CD14-positive monocyte (primary cell): ENCODE results near the gene PIN4. TPM values are rescaled to one million over a fixed set of nuclear protein-coding genes. Genes with fewer than 3 reads are reported as not detected.

Source experiments
- DNase-seq, 3 donors: peaks; one replicate each; pipeline ENCODE4 v3.0.0-alpha.2; 2011 to 2022
- H2AFZ ChIP-seq: 2 replicates; pipeline ENCODE4 v1.6.0; 2012; ENCODE audit warnings: mild to moderate bottlenecking, low read depth, low read length, inconsistent platforms; ENCODE audit not compliant: insufficient read depth, poor library complexity, severe bottlenecking
- H3K27ac ChIP-seq, 2 donors: 1 replicate in 1 of 2; 2 replicates in 1 of 2; pipeline ENCODE4 v1.5.1; 2012 to 2013; ENCODE audit warnings: low read length in 2 of 2, control low read depth in 1 of 2, inconsistent platforms in 1 of 2, low read depth in 1 of 2, mild to moderate bottlenecking in 1 of 2
- H3K27me3 ChIP-seq, 2 donors: one replicate each; pipeline versions ENCODE4 v1.6.0 to v1.6.1; 2011 to 2013; ENCODE audit warnings: low read length in 2 of 2; ENCODE audit not compliant: control insufficient read depth in 2 of 2, insufficient read depth in 2 of 2
- H3K36me3 ChIP-seq, 2 donors: replicated peaks in 1 of 2; 1 replicate in 1 of 2; 2 replicates in 1 of 2; pipeline versions ENCODE4 v1.5.1 to v1.6.1; 2012 to 2013; ENCODE audit warnings: low read length in 2 of 2, control low read depth in 1 of 2, inconsistent platforms in 1 of 2, mild to moderate bottlenecking in 1 of 2; ENCODE audit not compliant: insufficient read depth in 2 of 2, control insufficient read depth in 1 of 2
- H3K4me1 ChIP-seq, 2 donors: 1 replicate in 1 of 2; 2 replicates in 1 of 2; pipeline versions ENCODE4 v1.5.1 to v1.6.1; 2012 to 2013; ENCODE audit warnings: low read length in 2 of 2, control low read depth in 1 of 2, inconsistent platforms in 1 of 2, mild to moderate bottlenecking in 1 of 2, moderate library complexity in 1 of 2; ENCODE audit not compliant: insufficient read depth in 2 of 2, control insufficient read depth in 1 of 2
- H3K4me2 ChIP-seq: replicated peaks from 2 replicates; pipeline ENCODE3; 2012; ENCODE audit warnings: low read length, moderate library complexity, mild to moderate bottlenecking; ENCODE audit not compliant: poor library complexity, severe bottlenecking; ENCODE audit errors: extremely low read depth
- H3K4me3 ChIP-seq, 3 experiments: fragments of 200-600 bp in 1 of 3; sonication (generic) in 1 of 3; replicated peaks in 1 of 3; 1 replicate in 2 of 3; 2 replicates in 1 of 3; pipeline ENCODE4 v1.5.1; 2011 to 2013; ENCODE audit warnings: low read length in 3 of 3, mild to moderate bottlenecking in 3 of 3, control low read depth in 2 of 3, low read depth in 2 of 3, inconsistent platforms in 1 of 3, moderate library complexity in 1 of 3
- H3K79me2 ChIP-seq: 2 replicates; pipeline ENCODE4 v1.6.0; 2012; ENCODE audit warnings: mild to moderate bottlenecking, control low read depth, inconsistent platforms, low read length, moderate library complexity; ENCODE audit not compliant: insufficient read depth
- H3K9ac ChIP-seq: 2 replicates; pipeline ENCODE4 v1.6.0; 2017; ENCODE audit warnings: low read length, mild to moderate bottlenecking; ENCODE audit not compliant: insufficient read depth, poor library complexity, severe bottlenecking
- H3K9me3 ChIP-seq, 2 donors: replicated peaks in 1 of 2; 1 replicate in 1 of 2; 2 replicates in 1 of 2; pipeline versions ENCODE4 v1.5.1 to v1.6.1; 2012 to 2013; ENCODE audit warnings: low read length in 2 of 2, control low read depth in 1 of 2; ENCODE audit not compliant: control insufficient read depth in 1 of 2, insufficient read depth in 1 of 2
- H4K20me1 ChIP-seq: 2 replicates; pipeline ENCODE4 v1.6.0; 2012; ENCODE audit warnings: mild to moderate bottlenecking, low read length, control low read depth, moderate library complexity; ENCODE audit not compliant: insufficient read depth
- H3K27ac Mint-ChIP-seq, 7 donors: one replicate each; pipeline ENCODE4 v1.8.0; 2020; ENCODE audit warnings: mild to moderate bottlenecking in 7 of 7, mixed read lengths in 7 of 7, moderate library complexity in 6 of 7, inconsistent platforms in 2 of 7
- H3K27me3 Mint-ChIP-seq, 3 donors: one replicate each; pipeline ENCODE4 v1.8.0; 2021 to 2022; ENCODE audit warnings: low read depth in 3 of 3, mild to moderate bottlenecking in 3 of 3, mixed read lengths in 3 of 3, moderate library complexity in 3 of 3, inconsistent platforms in 1 of 3
- H3K36me3 Mint-ChIP-seq, 2 donors: one replicate each; pipeline ENCODE4 v1.8.0; 2020; ENCODE audit warnings: mixed read lengths in 2 of 2, inconsistent platforms in 1 of 2, mild to moderate bottlenecking in 1 of 2
- H3K4me1 Mint-ChIP-seq: one replicate; pipeline ENCODE4 v1.8.0; 2020; ENCODE audit warnings: mild to moderate bottlenecking, mixed read lengths
- H3K4me3 Mint-ChIP-seq, 2 donors: one replicate each; pipeline ENCODE4 v1.8.0; 2020; ENCODE audit warnings: mild to moderate bottlenecking in 2 of 2, mixed read lengths in 2 of 2, moderate library complexity in 1 of 2
- H3K9me3 Mint-ChIP-seq, 7 donors: one replicate each; pipeline ENCODE4 v1.8.0; 2020 to 2022; ENCODE audit warnings: mixed read lengths in 7 of 7, mild to moderate bottlenecking in 6 of 7, moderate library complexity in 6 of 7, inconsistent platforms in 2 of 7
- CTCF ChIP-seq: fragments of 200-600 bp; IDR thresholded peaks from one replicate; pipeline ENCODE4 v1.8.0; 2022; ENCODE audit warnings: antibody characterized with exemption, mild to moderate bottlenecking
- WGBS: methylation state at CpG from one replicate; pipeline ENCODE4 v1.1.5; 2013; ENCODE audit warnings: missing lambda C conversion rate; ENCODE audit not compliant: insufficient coverage; 5-methylcytosine and 5-hydroxymethylcytosine counted together
- intact Hi-C, 2 donors: fragments of 100-400 bp; cut with micrococcal nuclease; formaldehyde crosslinking; loops; one replicate each; pipeline versions ENCODE4 v1.15.0 to v1.15.1; 2023
- polyA plus RNA-seq, 3 donors: library from polyadenylated mRNA; depleted of rRNA in 1 of 3; unstranded in 2 of 3; stranded (reverse) in 1 of 3; fragments of 300-500 nt in 2 of 3; fragments of >200 nt in 1 of 3; fragmentation: Illumina TruSeq in 2 of 3; gene quantifications; 1 replicate in 2 of 3; 2 replicates in 1 of 3; pipeline ENCODE4 v1.2.3, GENCODE V29; 2012 to 2021

Gene PIN4
- polyA plus RNA-seq, 3 donors: 2.9 to 20.8 (median 16.7) TPM

GRCh38 chrX:72182924-72183323 is 1.4 kb downstream of the PIN4 start:
- Histone ChIP-seq H3K27me3 (no peaks in the 10 kb centered on the region), H3K79me2 (peaks cover 13% of the 10 kb centered on the region), H3K9ac (no peak overlapping the region), H3K9me3 (no peaks in the 10 kb centered on the region), H3K27ac (no peak overlapping the region), H3K4me2 (peak overlapping the region; percentile 84), H3K36me3 (peaks cover 6 to 10% of the 10 kb centered on the region in 2 donors), H4K20me1 (no peaks in the 10 kb centered on the region), H3K4me3 (no peak overlapping the region), H3K4me1 (peaks cover 14 to 21% of the 10 kb centered on the region in 2 donors), H2AFZ (no peak overlapping the region)
- H3K4me3 Mint-ChIP-seq: no peak overlapping the region
- H3K4me1 Mint-ChIP-seq: peaks cover 2% of the 10 kb centered on the region
- intact Hi-C loops: loop anchor here in 1 of 2 donors (10.0 kb wide), 1 partner anchor 48 kb away; the partner anchor contains the start of gene RTL5
- peaks cover 0 to 9% of the 10 kb centered on the region in 2 donors for H3K36me3 Mint-ChIP-seq
- 60% methylated on average over 1 of the region's 2 CpGs for WGBS
- no peak overlapping the region for H3K27ac Mint-ChIP-seq
- TF ChIP-seq CTCF: no peak
- no peak for DNase-seq
- H3K27me3 Mint-ChIP-seq: peaks cover 0 to 4% (median 0%) of the 10 kb centered on the region in 3 donors
- peaks cover 0 to 6% (median 0%) of the 10 kb centered on the region in 7 donors for H3K9me3 Mint-ChIP-seq

- no CpG with 5 or more reads among the region's 7 CpGs for WGBS
- H3K27me3 Mint-ChIP-seq: peaks cover 0 to 18% (median 0%) of the 10 kb centered on the region in 3 donors
- intact Hi-C loops: no loop called here
- H3K4me1 Mint-ChIP-seq: no peaks in the 10 kb centered on the region
- Histone ChIP-seq H3K27ac (no peak overlapping the region), H3K4me3 (no peak overlapping the region), H2AFZ (no peak overlapping the region), H3K79me2 (no peaks in the 10 kb centered on the region), H3K36me3 (peaks cover 17 to 84% of the 10 kb centered on the region in 2 donors), H4K20me1 (no peaks in the 10 kb centered on the region), H3K9me3 (no peaks in the 10 kb centered on the region), H3K9ac (no peak overlapping the region), H3K4me2 (no peak overlapping the region), H3K27me3 (peaks cover 0 to 3% of the 10 kb centered on the region in 2 donors), H3K4me1 (no peaks in the 10 kb centered on the region)
- H3K36me3 Mint-ChIP-seq: peaks cover 26 to 32% of the 10 kb centered on the region in 2 donors
- H3K9me3 Mint-ChIP-seq: no peaks in the 10 kb centered on the region
- DNase-seq: no peak
- H3K27ac Mint-ChIP-seq: no peak overlapping the region
- H3K4me3 Mint-ChIP-seq: no peak overlapping the region
- no peak for TF ChIP-seq CTCF
These were observed 20.4 kb downstream of the PIN4 start for GRCh38 chrX:72201836-72202536.
